Cerebellar nuclear complex (tissue), 1 donor: Measurements from ENCODE around the gene MLF2.
"Not testable (repeated sequence)": the region's sequence is repeated elsewhere in the genome, so short reads cannot be mapped to it uniquely, and the experiment has no call there.

ENCODE experiments used
- DNase-seq, 2 experiments: peaks; one replicate each; lab custom pipeline; 2025; lab: John Stamatoyannopoulos, UW

The MLF2 gene

DNA sequence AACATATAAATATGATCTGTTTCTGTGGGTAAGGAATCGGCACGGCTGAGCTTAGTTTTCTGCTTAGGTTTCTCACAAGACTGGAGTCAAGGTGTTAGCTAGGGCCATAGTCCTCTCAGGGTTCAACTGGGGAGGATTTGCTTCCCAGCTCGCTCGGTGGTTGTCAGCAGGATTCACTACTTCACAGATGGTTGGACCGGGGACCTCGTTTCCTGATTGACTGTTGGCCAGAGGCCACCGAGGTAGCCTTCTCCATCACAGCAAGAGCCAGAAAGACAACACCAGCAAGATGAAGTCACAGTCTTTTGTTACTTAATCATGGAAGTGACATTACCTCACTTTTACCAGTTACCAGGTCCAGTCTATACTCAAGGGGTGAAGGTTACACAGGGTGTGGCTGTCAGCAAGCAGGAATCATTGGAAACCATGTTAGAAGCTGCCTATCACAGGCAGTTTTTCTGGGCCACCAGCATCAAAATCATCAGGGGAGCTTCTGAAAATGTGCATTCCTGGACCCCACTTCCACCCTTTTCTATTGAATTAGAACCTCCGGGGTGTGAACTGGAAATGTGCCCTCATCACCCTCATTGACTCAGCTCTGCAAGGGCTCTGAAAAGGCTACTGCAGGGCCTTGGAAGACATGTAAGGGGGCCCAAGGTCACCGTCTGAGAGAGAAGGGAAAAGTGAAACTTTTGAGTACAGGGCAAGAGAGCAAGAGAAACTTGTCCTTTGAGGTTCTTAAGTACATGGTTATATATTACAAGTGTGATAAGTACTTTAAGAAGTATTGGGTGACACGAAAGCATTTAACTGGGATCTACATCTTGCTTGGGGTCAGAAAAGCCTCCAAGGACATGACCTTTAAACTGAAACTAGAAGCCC lies 18.2 kb downstream of the MLF2 start:
- peak in 1 of 2 experiments; percentile 52 for DNase-seq

DNA sequence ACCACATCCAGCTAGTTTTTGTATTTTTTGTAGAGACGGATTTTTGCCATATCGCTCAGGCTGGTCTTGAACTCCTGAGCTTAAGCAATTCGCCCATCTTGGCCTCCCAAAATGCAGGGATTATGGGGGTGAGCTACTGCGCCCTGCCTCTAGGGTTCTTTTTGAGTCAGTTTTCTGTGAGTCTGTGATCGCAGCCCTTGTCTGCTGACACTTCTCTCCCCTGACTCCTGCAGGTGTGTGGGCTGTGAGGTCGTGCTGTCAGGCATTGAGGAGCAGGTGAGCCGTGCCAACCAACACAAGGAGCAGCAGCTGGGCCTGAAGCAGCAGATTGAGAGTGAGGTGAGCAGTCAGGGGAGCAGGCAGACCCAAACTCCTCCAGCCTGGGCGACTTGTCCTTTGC lies 22.8 kb downstream of the MLF2 start:
- no peak for DNase-seq

DNA sequence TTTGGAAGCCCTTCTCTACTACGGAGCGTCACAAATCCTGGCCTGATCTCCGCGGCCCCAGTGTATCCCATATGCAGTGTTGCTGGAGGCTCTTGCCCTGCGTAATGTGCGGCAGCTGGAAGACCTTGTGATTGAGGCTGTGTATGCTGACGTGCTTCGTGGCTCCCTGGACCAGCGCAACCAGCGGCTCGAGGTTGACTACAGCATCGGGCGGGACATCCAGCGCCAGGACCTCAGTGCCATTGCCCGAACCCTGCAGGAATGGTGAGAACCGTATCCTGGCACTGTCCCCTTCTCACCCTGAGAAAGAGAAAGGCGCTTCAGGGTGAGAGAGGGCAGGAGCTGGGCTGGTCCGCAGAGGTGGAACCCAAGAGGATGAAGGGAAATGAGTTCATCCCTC lies 23.8 kb downstream of the MLF2 start:
- no peak for DNase-seq

DNA sequence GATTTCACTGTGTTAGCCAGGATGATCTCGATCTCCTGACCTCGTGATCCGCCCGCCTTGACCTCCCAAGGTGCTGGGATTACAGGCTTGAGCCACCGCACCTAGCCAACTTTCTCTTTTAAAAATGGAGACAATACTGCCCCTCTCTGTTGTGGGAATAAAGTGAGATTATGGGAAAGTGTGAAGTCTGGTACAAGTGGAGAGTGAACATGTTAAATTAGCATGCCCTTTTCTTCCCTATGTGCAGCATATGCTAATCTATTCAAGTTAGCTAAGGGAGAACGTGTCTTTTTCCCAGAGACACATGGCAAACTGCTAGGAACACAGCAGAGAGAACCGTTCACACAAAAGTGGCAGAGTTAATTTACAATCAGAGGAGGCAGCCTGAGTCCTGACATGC lies 27.6 kb downstream of the MLF2 start:
- DNase-seq = no peak

- no peak for DNase-seq
Observed at GRCh38 chr12:6724409-6724797, 28.5 kb downstream of the MLF2 start.

DNA sequence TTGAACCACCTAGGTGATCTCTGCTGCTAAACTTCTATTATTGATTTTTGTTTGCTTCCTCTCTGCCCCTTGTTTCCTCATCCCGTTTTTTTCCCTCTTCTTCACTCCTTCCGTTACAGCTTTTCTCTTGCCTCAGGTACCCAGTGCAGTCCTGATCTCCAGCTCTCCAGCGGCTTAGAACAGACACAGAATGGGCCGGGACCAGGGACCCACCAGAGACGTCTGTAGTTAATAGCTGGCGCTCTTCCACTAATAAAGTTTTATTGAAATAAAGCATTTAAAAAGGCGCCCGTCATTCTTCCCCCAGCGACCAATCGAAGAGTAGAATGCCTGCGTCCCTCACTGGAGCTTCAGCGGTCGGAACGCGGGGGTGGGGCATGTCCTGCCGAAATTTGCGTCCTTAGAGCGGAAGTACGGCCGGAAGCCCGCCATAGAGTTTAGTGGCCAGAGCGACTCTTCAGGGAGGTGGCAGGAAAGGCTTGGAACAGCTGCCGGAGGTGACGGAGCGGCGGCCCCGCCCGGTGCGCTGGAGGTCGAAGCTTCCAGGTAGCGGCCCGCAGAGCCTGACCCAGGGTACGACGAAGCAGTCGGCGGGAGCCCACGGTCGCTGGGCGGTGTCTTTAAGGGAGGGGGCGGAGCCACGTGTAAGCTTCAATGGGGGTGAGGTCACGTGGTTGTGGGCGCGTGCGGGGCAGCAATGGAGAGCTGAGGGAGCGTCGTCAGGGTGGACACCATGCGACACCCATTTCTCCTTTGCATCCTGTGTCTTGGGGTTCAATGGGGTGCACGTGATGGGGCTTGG lies 29.1 kb downstream of the MLF2 start, which contains the start of gene COPS7A:
TSS of gene COPS7A (plus strand) at position 440 of the 802 bp plus-strand sequence. CDS start 611 bp downstream, outside the sequence.
- peak; percentile 91 to 98 for DNase-seq

DNA sequence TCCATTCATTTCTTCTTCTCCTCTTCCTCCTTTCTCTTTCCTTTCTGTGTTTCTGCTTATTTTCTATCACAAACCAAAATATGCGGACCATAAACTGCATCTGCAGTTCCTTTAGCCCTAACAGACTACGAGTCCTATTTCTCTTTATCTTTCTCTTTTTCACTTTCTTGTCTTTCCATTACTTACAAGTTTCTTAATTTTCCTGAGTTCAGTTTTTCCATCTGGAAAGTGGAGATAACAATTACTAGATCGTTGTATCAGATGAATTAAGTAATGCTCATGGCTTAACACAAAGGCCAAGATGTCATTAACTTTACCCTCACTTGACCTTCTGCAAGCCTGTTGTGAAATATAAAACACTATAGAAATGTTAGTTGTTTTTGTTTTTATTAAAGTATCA lies 30.1 kb downstream of the MLF2 start:
- no peak for DNase-seq

DNA sequence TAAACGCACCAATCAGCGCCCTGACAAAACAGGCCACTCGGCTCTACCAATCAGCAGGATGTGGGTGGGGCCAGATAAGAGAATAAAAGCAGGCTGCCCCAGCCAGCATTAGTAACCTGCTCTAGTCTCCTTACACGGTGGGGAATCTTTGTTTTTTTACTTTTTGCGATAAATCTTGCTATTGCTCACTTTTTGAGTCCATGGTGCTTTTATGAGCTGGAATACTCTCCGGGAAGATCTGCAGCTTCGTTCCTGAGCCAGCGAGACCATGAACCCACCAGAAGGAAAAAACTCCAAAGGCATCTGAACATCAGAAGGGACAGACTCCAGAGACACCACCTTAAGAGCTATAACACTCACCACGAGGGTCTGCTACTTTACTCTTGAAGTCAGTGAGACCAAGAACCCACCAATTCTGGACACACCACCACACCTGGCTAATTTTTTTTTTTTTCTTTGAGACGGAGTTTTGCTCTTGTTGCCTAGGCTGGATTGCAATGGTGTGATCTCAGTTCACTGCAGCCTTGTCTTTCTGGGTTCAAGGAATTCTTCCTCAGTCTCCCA lies 36.0 kb downstream of the MLF2 start:
- DNase-seq = no peak

GRCh38 chr12:6716031-6716873 lies 36.7 kb downstream of the MLF2 start:
- DNase-seq = not testable (repeated sequence)

- no peak for DNase-seq
Observed at GRCh38 chr12:6708960-6709394, 44.0 kb downstream of the MLF2 start.

GRCh38 chr12:6708351-6708750 lies 44.6 kb downstream of the MLF2 start:
- not testable (repeated sequence) for DNase-seq

DNA sequence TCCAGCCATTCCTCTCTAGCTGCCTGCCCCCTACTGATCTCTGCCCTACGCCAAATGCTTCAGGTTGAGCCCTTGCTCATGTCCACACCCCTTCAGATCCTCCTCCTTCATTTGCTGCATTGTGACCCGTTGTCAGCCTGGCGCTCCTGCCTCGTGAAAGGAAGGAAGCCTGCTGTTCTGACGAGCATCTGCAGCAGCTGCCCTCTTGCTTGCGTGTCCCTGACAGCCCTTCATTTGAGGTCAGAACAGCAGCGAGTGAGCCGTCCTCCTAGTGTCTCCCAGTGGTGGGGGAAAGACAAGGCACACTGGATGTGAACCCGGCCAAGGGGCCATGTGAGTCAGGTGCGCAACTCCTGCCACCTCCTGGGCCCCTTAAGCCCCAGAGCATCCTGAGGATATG lies 49.3 kb downstream of the MLF2 start:
- DNase-seq = no peak

- no peak for DNase-seq
Observed at GRCh38 chr12:6701078-6701768, 51.7 kb downstream of the MLF2 start.

DNA sequence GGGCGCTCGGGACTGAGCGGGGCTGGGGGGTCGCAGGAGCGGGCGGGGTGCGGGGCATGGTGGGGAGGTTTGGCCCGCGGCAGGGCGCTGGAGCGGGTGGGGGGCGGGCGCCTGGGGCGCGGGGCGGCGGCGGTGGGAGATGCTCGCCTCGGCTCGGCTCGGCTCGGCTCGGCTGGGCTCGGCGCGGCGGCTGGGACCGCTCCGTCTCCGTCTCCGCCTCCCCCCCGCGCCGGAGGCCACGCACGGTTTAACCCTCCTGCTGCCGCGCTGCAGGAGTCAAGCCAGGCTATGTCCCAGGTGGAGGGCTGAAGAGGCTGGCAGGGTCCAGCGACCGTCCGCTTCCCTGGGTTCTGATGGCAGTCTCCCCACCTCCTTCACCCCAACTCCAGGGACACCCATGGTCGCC lies 52.3 kb downstream of the MLF2 start, which contains the start of gene PIANP:
TSS of gene PIANP (minus strand) at position 170 of the 406 bp plus-strand sequence. CDS start 2,754 bp downstream, outside the sequence.
- peak in 1 of 2 experiments; percentile 38 for DNase-seq

GRCh38 chr12:6699989-6700645 lies 52.8 kb downstream of the MLF2 start:
- DNase-seq = no peak

DNA sequence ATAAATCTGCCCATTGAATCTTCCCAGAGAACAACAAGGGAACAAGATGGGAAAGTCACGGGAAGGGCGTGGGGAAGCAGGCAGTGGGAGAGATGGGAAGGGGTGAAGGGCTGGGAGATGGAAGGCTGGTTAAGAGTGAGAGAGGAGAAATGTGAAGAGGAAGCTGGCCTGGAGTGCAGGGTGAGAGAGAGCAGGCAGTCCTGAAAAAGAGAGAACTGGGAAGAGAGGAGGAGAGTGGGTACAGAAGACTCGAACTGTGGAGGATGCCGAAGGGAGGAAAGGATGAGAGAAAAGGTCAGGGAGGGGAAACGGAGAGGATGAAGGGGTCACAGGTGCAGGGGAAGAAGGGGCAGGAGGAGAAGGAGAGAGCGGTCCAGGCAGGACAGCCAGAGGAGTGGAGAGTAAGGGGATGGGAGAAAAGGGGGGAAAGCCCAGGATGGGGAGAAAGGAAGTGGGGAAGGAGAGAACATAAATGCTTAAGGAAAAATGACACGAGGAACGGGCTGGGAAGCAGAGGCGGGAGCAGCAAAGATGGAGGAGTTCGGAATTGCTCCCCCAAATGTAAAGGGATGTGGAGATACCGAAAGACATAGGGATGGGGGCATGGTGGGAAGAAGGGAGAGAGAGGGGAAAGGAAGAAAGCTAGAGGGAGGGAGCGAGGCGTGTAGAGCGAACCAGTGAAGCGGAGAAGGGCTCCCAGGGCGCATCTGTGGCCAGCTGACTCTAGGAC lies 53.5 kb downstream of the MLF2 start:
- no peak for DNase-seq

DNA sequence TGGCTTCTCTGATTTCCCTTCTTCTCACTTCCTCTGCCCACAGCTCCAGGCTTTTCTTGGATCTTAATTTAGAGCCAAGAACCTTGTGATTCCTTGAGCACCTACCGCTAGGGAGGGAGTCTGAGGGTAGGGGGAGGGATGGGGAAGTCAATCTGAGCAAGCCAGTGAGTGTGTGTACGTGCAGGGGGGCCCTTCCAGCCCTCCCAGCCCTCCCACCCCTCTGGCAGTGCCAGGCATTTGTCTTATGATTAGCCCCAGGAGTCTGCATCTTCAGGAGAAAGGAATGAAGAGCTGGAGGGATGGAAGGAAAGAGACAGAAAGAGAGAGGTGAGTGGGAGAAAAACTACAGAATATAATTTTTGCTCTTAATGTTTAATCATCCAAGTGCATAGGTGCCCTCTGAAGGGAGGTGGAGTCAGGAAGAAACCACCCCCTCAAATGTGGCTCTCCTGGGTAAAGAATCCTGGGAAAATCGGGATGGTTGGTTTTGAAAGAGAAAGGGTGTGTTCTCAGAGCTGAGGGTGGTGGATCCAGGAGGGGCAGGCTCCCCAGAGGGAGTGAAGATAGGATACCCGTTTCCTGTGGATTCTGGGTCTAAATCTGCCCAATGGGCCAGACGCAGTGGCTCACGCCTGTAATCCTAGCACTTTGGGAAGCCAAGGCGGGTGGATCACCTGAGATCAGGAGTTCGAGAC lies 54.4 kb downstream of the MLF2 start:
- no peak for DNase-seq
